ENCODE data around the gene ADAT3.
A peak's percentile ranks its signal among the peaks of the same experiment; 100 is the strongest.

ADAT3 gene

GRCh38 chr19:1863638-1864479 is 41.3 kb upstream of the ADAT3 start:
- no peak for TF ChIP-seq EP300 (IDR thresholded peaks at IDR 0.05; ENCODE audit: borderline replicate concordance)
- peak; percentile 94 for TF ChIP-seq USF1 (IDR thresholded peaks at IDR 0.05)
- TF ChIP-seq EGR1 (IDR thresholded peaks at IDR 0.05), result no peak
- peak; percentile 99 for TF ChIP-seq MAX (IDR thresholded peaks at IDR 0.05)
- TF ChIP-seq CREB1 (IDR thresholded peaks at IDR 0.05; ENCODE audit: low read depth), result peak; percentile 52; the same call in 1 of the 2 replicates
- TF ChIP-seq TCF12 (IDR thresholded peaks at IDR 0.05; ENCODE audit: low read depth), result peak; percentile 33; the same call in 1 of the 2 replicates

GRCh38 chr19:1864480-1865171 is 40.6 kb upstream of the ADAT3 start:
- TF ChIP-seq CREB1 (IDR thresholded peaks at IDR 0.05; ENCODE audit: low read depth), result no peak
- TF ChIP-seq EGR1 (IDR thresholded peaks at IDR 0.05), result no peak
- peak; percentile 62 for TF ChIP-seq TAF1 (IDR thresholded peaks at IDR 0.05; ENCODE audit: low read depth)
- no peak for TF ChIP-seq REST (IDR thresholded peaks at IDR 0.05; ENCODE audit: low read depth)
- no peak for TF ChIP-seq USF1 (IDR thresholded peaks at IDR 0.05)
- no peak for TF ChIP-seq NFIC (IDR thresholded peaks at IDR 0.05)
- TF ChIP-seq YY1 (IDR thresholded peaks at IDR 0.05; ENCODE audit: low read depth), result 0 out of 2 replicates have a peak, but pooled peaks have one; percentile 20
- TF ChIP-seq ZBTB7A (IDR thresholded peaks at IDR 0.05; ENCODE audit: low read depth), result peak; percentile 73
- no peak for TF ChIP-seq CEBPB (IDR thresholded peaks at IDR 0.05)
- no peak for TF ChIP-seq TEAD4 (IDR thresholded peaks at IDR 0.05)
- TF ChIP-seq TCF12 (IDR thresholded peaks at IDR 0.05; ENCODE audit: low read depth), result no peak
- TF ChIP-seq EP300 (IDR thresholded peaks at IDR 0.05; ENCODE audit: borderline replicate concordance), result no peak
- TF ChIP-seq MAX (IDR thresholded peaks at IDR 0.05), result no peak
- TF ChIP-seq FOXM1 (IDR thresholded peaks at IDR 0.05; ENCODE audit: borderline replicate concordance, low read depth), result no peak
- TF ChIP-seq RAD21 (IDR thresholded peaks at IDR 0.05; ENCODE audit: low read depth), result peak; percentile 43; the same call in 1 of the 2 replicates

GRCh38 chr19:1865172-1866010 is 39.8 kb upstream of the ADAT3 start:
- TF ChIP-seq REST (IDR thresholded peaks at IDR 0.05; ENCODE audit: low read depth) (no peak), USF1 (IDR thresholded peaks at IDR 0.05) (no peak), ZBTB7A (IDR thresholded peaks at IDR 0.05; ENCODE audit: low read depth) (no peak), FOXM1 (IDR thresholded peaks at IDR 0.05; ENCODE audit: borderline replicate concordance, low read depth) (no peak), TCF12 (IDR thresholded peaks at IDR 0.05; ENCODE audit: low read depth) (no peak), RAD21 (IDR thresholded peaks at IDR 0.05; ENCODE audit: low read depth) (no peak), EGR1 (IDR thresholded peaks at IDR 0.05) (no peak), TEAD4 (IDR thresholded peaks at IDR 0.05) (no peak), CREB1 (IDR thresholded peaks at IDR 0.05; ENCODE audit: low read depth) (no peak), YY1 (IDR thresholded peaks at IDR 0.05; ENCODE audit: low read depth) (no peak), MAX (IDR thresholded peaks at IDR 0.05) (no peak), EP300 (IDR thresholded peaks at IDR 0.05; ENCODE audit: borderline replicate concordance) (no peak), TAF1 (IDR thresholded peaks at IDR 0.05; ENCODE audit: low read depth) (no peak), NFIC (IDR thresholded peaks at IDR 0.05) (no peak), CEBPB (IDR thresholded peaks at IDR 0.05) (no peak)
